Cardiac muscle cell (in vitro differentiated cells and primary cell): ENCODE results near the gene SLAMF1. TPM values are rescaled to one million over a fixed set of nuclear protein-coding genes. Genes with fewer than 3 reads are reported as not detected.

ENCODE experiments used
- DNase-seq, 2 donors: peaks; one replicate each; pipeline versions ENCODE4 v3.0.0 to v3.0.0-alpha.2; 2010 to 2017; ENCODE audit warnings: low read depth in 1 of 2, low spot score in 1 of 2
- H3K27ac ChIP-seq: fragments of 200-600 bp; sonication (generic); 2 replicates; pipeline ENCODE4 v1.5.1; 2016
- H3K27me3 ChIP-seq: fragments of 200-600 bp; sonication (generic); 2 replicates; pipeline ENCODE4 v1.6.0; 2016; ENCODE audit warnings: control low read depth
- H3K36me3 ChIP-seq: fragments of 200-600 bp; sonication (generic); 2 replicates; pipeline ENCODE4 v1.5.1; 2016; ENCODE audit warnings: control low read depth
- H3K4me1 ChIP-seq: fragments of 200-600 bp; sonication (generic); 2 replicates; pipeline ENCODE4 v1.8.1; 2017; ENCODE audit warnings: low read depth, mild to moderate bottlenecking, mixed run types
- H3K4me3 ChIP-seq: fragments of 200-600 bp; sonication (generic); 2 replicates; pipeline ENCODE4 v1.5.1; 2016; ENCODE audit warnings: mild to moderate bottlenecking
- H3K9me3 ChIP-seq: fragments of 200-600 bp; sonication (generic); 2 replicates; pipeline ENCODE4 v1.5.1; 2017; ENCODE audit warnings: low read depth, mild to moderate bottlenecking, control low read depth
- polyA plus RNA-seq: library from polyadenylated mRNA; unstranded; fragments of >200 nt; fragmentation: Nextera tagmentation; extraction: Ambion mirVana; gene quantifications from 2 replicates; pipeline ENCODE4 v1.2.1, GENCODE V29; 2016
- total RNA-seq: library from RNA; depleted of rRNA; stranded (reverse); fragments of >200 nt; gene quantifications from 2 replicates; pipeline ENCODE4 v1.2.3, GENCODE V29; 2016
- TF ChIP-seq, protein P1 (sequence below): IDR thresholded peaks from 2 replicates; pipeline ENCODE4 v1.5.1; 2012; ENCODE audit warnings: low read depth, mild to moderate bottlenecking, low read length

SLAMF1 gene
- total and polyA plus RNA-seq, 2 experiments from 2014 or later, result not detected

- Histone ChIP-seq H3K9me3 (no peaks in the 10 kb centered on the region), H3K4me3 (no peak overlapping the region), H3K4me1 (peaks cover 7% of the 10 kb centered on the region), H3K36me3 (no peaks in the 10 kb centered on the region), H3K27ac (no peak overlapping the region), H3K27me3 (peaks cover 6% of the 10 kb centered on the region)
- no peak for DNase-seq
- TF ChIP-seq, protein P1, sequence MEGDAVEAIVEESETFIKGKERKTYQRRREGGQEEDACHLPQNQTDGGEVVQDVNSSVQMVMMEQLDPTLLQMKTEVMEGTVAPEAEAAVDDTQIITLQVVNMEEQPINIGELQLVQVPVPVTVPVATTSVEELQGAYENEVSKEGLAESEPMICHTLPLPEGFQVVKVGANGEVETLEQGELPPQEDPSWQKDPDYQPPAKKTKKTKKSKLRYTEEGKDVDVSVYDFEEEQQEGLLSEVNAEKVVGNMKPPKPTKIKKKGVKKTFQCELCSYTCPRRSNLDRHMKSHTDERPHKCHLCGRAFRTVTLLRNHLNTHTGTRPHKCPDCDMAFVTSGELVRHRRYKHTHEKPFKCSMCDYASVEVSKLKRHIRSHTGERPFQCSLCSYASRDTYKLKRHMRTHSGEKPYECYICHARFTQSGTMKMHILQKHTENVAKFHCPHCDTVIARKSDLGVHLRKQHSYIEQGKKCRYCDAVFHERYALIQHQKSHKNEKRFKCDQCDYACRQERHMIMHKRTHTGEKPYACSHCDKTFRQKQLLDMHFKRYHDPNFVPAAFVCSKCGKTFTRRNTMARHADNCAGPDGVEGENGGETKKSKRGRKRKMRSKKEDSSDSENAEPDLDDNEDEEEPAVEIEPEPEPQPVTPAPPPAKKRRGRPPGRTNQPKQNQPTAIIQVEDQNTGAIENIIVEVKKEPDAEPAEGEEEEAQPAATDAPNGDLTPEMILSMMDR, result no peak
Observed at GRCh38 chr1:160646180-160646579, 664 bp downstream of the SLAMF1 start.

- H3K4me1 ChIP-seq, result peaks cover 2% of the 10 kb centered on the region
Observed at GRCh38 chr1:160645386-160646130, 1.3 kb downstream of the SLAMF1 start.

DNA sequence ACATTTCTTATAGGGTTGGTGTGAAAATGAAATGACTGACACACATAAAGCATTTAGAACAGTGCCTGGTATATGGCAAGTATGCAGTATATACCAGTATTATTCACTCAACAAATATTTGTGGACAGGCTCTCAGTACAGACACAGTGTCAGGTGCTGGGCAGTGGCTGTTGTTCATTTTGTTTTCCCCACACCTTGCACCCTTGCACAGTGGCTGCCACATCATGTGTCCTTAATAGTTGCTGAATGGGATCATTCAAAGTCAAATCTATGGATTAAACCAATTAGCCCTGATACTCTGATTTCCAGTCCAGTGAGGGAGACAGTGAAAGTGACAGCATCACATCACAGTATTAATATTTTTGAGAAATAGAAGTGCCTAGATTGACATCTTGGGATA, 2.4 kb downstream of the SLAMF1 start:
- no peak for DNase-seq
- no peak overlapping the region for H3K27ac ChIP-seq
- peaks cover 6% of the 10 kb centered on the region for H3K27me3 ChIP-seq
- TF ChIP-seq, protein P1, result no peak
- no peaks in the 10 kb centered on the region for H3K36me3 ChIP-seq
- H3K4me1 ChIP-seq, result peaks cover 3% of the 10 kb centered on the region
- no peak overlapping the region for H3K4me3 ChIP-seq
- no peaks in the 10 kb centered on the region for H3K9me3 ChIP-seq

More at GRCh38 chr1:160645386-160646130, 1.3 kb downstream of the SLAMF1 start:
- Histone ChIP-seq H3K36me3 (no peaks in the 10 kb centered on the region), H3K27ac (no peak overlapping the region), H3K9me3 (no peaks in the 10 kb centered on the region), H3K27me3 (peaks cover 6% of the 10 kb centered on the region), H3K4me3 (no peak overlapping the region)
- DNase-seq, result no peak
- TF ChIP-seq, protein P1, result no peak

DNA sequence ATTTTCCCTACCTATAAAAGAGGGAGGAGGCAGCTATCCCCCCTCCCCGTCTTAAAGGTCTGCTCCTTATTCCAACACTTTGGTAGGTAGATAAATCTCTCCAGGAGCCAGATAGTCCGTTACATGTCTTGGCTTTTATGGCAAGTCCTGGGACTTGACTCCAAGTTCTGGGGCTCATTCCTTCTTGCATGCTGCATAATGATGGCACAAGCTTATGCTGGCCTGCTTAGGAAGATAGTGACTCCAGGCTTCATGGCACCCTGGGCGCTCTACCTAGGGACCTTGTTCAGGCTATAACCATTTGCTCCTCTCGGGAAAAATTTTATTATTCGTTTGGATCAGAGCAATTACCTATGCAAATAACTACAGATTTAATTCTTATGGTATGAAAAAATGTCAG, 3.7 kb downstream of the SLAMF1 start:
- Histone ChIP-seq H3K4me3 (no peak overlapping the region), H3K36me3 (no peaks in the 10 kb centered on the region), H3K27me3 (peaks cover 6% of the 10 kb centered on the region), H3K9me3 (no peaks in the 10 kb centered on the region), H3K27ac (no peak overlapping the region), H3K4me1 (peaks cover 10% of the 10 kb centered on the region)
- TF ChIP-seq, protein P1, result no peak
- DNase-seq, result no peak

DNA sequence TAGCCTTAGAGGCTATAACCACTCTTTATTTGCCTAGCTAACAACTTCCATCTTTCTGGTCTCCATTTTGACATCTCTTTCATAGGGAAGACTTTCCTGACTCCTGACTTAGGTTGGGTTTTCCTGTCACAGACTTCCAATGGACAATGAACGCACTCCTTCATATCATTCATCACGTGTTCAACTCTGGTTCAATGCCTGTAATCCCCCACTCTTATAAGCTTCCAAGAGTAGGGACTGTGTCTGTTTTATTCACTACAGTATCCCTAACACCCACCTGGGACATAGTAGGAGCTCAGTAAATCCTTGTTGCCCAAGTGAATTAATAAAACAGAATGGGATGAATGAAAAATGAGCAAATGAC, 4.6 kb downstream of the SLAMF1 start:
- Histone ChIP-seq H3K4me3 (no peak overlapping the region), H3K9me3 (no peaks in the 10 kb centered on the region), H3K27ac (no peak overlapping the region), H3K36me3 (no peaks in the 10 kb centered on the region), H3K27me3 (peaks cover 6% of the 10 kb centered on the region), H3K4me1 (peaks cover 10% of the 10 kb centered on the region)
- no peak for DNase-seq
- TF ChIP-seq, protein P1, result no peak
